Measurements from ENCODE around the gene ZBTB47. TPM values are rescaled to one million over a fixed set of nuclear protein-coding genes. Genes with fewer than 3 reads are reported as not detected.

Gene ZBTB47
- total and polyA plus RNA-seq, 2 donors (not counting 1 experiment from before 2014, with no cell fraction given), result 15.6 to 49.4 TPM

GRCh38 chr3:42655331-42655888 lies 1.9 kb downstream of the ZBTB47 start:
- H3K9ac ChIP-seq (ENCODE audit: insufficient read depth, low read length), result peak overlapping the region; percentile 80
- peak in 1 of 2 donors; percentile 30 for DNase-seq (ENCODE audit: low read depth in 2 of 2)
- peak overlapping the region; percentile 62 for H3K27ac ChIP-seq (ENCODE audit: insufficient read depth, low read length)
- no peaks in the 10 kb centered on the region for H4K20me1 ChIP-seq (ENCODE audit: control insufficient read depth, extremely low read depth, insufficient read depth, low read length)
- H3K4me2 ChIP-seq (ENCODE audit: extremely low read depth, insufficient read depth, low read length), result peak overlapping the region; percentile 84
- H2AFZ ChIP-seq (ENCODE audit: low read length), result no peak overlapping the region
- H3K4me1 ChIP-seq (ENCODE audit: control insufficient read depth, extremely low read depth, insufficient read depth, low read length), result peaks cover 37% of the 10 kb centered on the region
- no peaks in the 10 kb centered on the region for H3K27me3 ChIP-seq (ENCODE audit: control insufficient read depth, insufficient read depth, low read length)
- H3K4me3 ChIP-seq (replicated peaks in 1 of 4; ENCODE audit: control extremely low read depth in 1 of 4, insufficient read depth in 1 of 4, low read depth in 3 of 4, low read length in 4 of 4), result peak overlapping the region; percentile 60 to 82 (median 70)
- no peaks in the 10 kb centered on the region for H3K9me3 ChIP-seq (ENCODE audit: control insufficient read depth, insufficient read depth, low read depth, low read length)
- peaks cover 30% of the 10 kb centered on the region for H3K79me2 ChIP-seq (ENCODE audit: control insufficient read depth, insufficient read depth, low read length)
- no peak for TF ChIP-seq EZH2 (IDR thresholded peaks at IDR 0.05; ENCODE audit: low read length, missing control alignments)
- TF ChIP-seq CTCF (conservative IDR thresholded peaks at IDR 0.05 in 1 of 2, IDR thresholded peaks at IDR 0.05 in 1 of 2; ENCODE audit: low read depth in 1 of 2, low read length in 2 of 2), result no peak
- peaks cover 16% of the 10 kb centered on the region for H3K36me3 ChIP-seq (ENCODE audit: control insufficient read depth, insufficient read depth, low read length)

DNA sequence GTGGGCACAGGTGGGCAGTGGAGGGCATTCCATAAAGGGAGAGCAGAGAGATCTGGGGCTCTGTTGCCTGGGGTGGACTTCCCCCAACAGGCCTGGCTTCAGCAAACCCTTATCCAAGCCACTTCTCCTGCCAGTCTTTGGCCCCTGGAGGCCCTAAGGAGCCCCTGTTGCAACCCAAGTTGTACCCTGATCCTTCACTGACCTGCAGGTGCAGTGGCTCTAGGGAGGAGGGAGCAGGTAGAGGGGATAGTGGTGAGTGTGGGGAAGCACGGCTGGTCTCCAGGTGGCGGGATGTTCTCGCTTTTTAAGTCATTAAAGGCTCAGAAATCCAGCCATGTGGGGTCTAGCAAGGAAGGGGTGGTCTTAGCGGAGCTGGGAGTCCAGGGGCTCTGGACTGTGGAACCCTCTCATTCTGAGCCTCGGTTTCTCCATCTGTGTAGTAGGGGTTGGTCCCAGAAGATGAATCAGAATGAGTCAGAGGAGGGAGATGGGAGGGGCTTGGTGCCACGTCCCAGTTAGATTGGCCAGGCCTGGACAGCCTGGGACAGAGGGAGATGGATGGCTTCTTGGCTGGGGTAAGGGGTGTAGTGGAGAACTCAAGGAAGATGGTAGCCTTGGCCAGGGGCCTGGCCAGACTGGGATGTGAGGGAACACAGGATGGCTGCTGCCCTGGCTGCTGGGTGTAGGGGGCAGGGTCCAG lies 2.6 kb downstream of the ZBTB47 start:
- peak overlapping the region; percentile 84 for H3K4me2 ChIP-seq (ENCODE audit: extremely low read depth, insufficient read depth, low read length)
- no peaks in the 10 kb centered on the region for H3K9me3 ChIP-seq (ENCODE audit: control insufficient read depth, insufficient read depth, low read depth, low read length)
- H3K9ac ChIP-seq (ENCODE audit: insufficient read depth, low read length), result no peak overlapping the region
- no peak for TF ChIP-seq CTCF (conservative IDR thresholded peaks at IDR 0.05 in 1 of 2, IDR thresholded peaks at IDR 0.05 in 1 of 2; ENCODE audit: low read depth in 1 of 2, low read length in 2 of 2)
- no peak for TF ChIP-seq EZH2 (IDR thresholded peaks at IDR 0.05; ENCODE audit: low read length, missing control alignments)
- H3K79me2 ChIP-seq (ENCODE audit: control insufficient read depth, insufficient read depth, low read length), result peaks cover 28% of the 10 kb centered on the region
- DNase-seq (ENCODE audit: low read depth in 2 of 2), result peak; percentile 48 to 70
- H3K27ac ChIP-seq (ENCODE audit: insufficient read depth, low read length), result no peak overlapping the region
- peaks cover 34% of the 10 kb centered on the region for H3K4me1 ChIP-seq (ENCODE audit: control insufficient read depth, extremely low read depth, insufficient read depth, low read length)
- H3K4me3 ChIP-seq (replicated peaks in 1 of 4; ENCODE audit: control extremely low read depth in 1 of 4, insufficient read depth in 1 of 4, low read depth in 3 of 4, low read length in 4 of 4), result peak overlapping the region in 1 of 4 experiments; percentile 82
- no peaks in the 10 kb centered on the region for H3K27me3 ChIP-seq (ENCODE audit: control insufficient read depth, insufficient read depth, low read length)
- no peaks in the 10 kb centered on the region for H4K20me1 ChIP-seq (ENCODE audit: control insufficient read depth, extremely low read depth, insufficient read depth, low read length)
- peaks cover 16% of the 10 kb centered on the region for H3K36me3 ChIP-seq (ENCODE audit: control insufficient read depth, insufficient read depth, low read length)
- no peak overlapping the region for H2AFZ ChIP-seq (ENCODE audit: low read length)

- Histone ChIP-seq H3K9ac (ENCODE audit: insufficient read depth, low read length) (no peak overlapping the region), H3K79me2 (ENCODE audit: control insufficient read depth, insufficient read depth, low read length) (peaks cover 28% of the 10 kb centered on the region), H3K9me3 (ENCODE audit: control insufficient read depth, insufficient read depth, low read depth, low read length) (no peaks in the 10 kb centered on the region), H3K4me2 (ENCODE audit: extremely low read depth, insufficient read depth, low read length) (no peak overlapping the region), H2AFZ (ENCODE audit: low read length) (no peak overlapping the region), H3K27me3 (ENCODE audit: control insufficient read depth, insufficient read depth, low read length) (no peaks in the 10 kb centered on the region), H3K4me1 (ENCODE audit: control insufficient read depth, extremely low read depth, insufficient read depth, low read length) (peaks cover 28% of the 10 kb centered on the region), H4K20me1 (ENCODE audit: control insufficient read depth, extremely low read depth, insufficient read depth, low read length) (no peaks in the 10 kb centered on the region), H3K27ac (ENCODE audit: insufficient read depth, low read length) (no peak overlapping the region), H3K4me3 (replicated peaks in 1 of 4; ENCODE audit: control extremely low read depth in 1 of 4, insufficient read depth in 1 of 4, low read depth in 3 of 4, low read length in 4 of 4) (no peak overlapping the region), H3K36me3 (ENCODE audit: control insufficient read depth, insufficient read depth, low read length) (peaks cover 18% of the 10 kb centered on the region)
- TF ChIP-seq CTCF (conservative IDR thresholded peaks at IDR 0.05 in 1 of 2, IDR thresholded peaks at IDR 0.05 in 1 of 2; ENCODE audit: low read depth in 1 of 2, low read length in 2 of 2) (no peak), EZH2 (IDR thresholded peaks at IDR 0.05; ENCODE audit: low read length, missing control alignments) (no peak)
- no peak for DNase-seq (ENCODE audit: low read depth in 2 of 2)
Observed at GRCh38 chr3:42656680-42657610, 3.4 kb downstream of the ZBTB47 start.

Measured in fibroblast of lung (primary cell).